IMR-90 (cell line): ENCODE results near the gene ITGB2. TPM values are rescaled to one million over a fixed set of nuclear protein-coding genes. Genes with fewer than 3 reads are reported as not detected.

Experiments
- ATAC-seq: fragments of 200-7000 bp; cut with Tn5 transposase; 2 replicates; pipeline ENCODE4 v1.9.1; 2020; ENCODE audit warnings: low read depth, mild to moderate bottlenecking, moderate library complexity
- BruUV-seq: library from RNA; stranded (reverse); fragments of 400-500 nt; replicated peaks from 2 replicates; lab custom pipeline; 2021; lab: Mats Ljungman, UMichigan
- CTCF ChIA-PET: fragments of 300-600 bp; formaldehyde crosslinking; extraction: SDS; loops from one replicate; lab custom pipeline; 2021; ENCODE audit warnings: antibody characterized with exemption; lab: Yijun Ruan, JAX
- POLR2A ChIA-PET: fragments of 300-600 bp; sonication (Branson Sonifier 250); formaldehyde crosslinking; loops from one replicate; lab custom pipeline; 2022; ENCODE audit warnings: antibody characterized with exemption; ENCODE audit not compliant: unreplicated experiment; lab: Charles Lee
- DNase-seq: peaks from one replicate; pipeline ENCODE4 v3.0.0; 2013
- H2AFZ ChIP-seq: replicated peaks from 2 replicates; pipeline ENCODE3; 2013; ENCODE audit warnings: low read length, mild to moderate bottlenecking; ENCODE audit not compliant: poor library complexity
- H2AK5ac ChIP-seq: 2 replicates; pipeline ENCODE4 v1.6.1; 2013; ENCODE audit warnings: low read depth, low read length, inconsistent platforms
- H2AK9ac ChIP-seq: replicated peaks from 2 replicates; pipeline ENCODE3; 2013; ENCODE audit warnings: mild to moderate bottlenecking, low read depth, low read length, moderate library complexity; ENCODE audit not compliant: poor library complexity
- H2BK120ac ChIP-seq: 2 replicates; pipeline ENCODE4 v1.6.1; 2013; ENCODE audit warnings: low read depth, low read length, inconsistent platforms
- H2BK15ac ChIP-seq: 3 replicates; pipeline ENCODE4 v1.6.1; 2013; ENCODE audit warnings: low read depth, low read length, inconsistent platforms
- H2BK20ac ChIP-seq: 2 replicates; pipeline ENCODE4 v1.6.1; 2013; ENCODE audit warnings: low read depth, mild to moderate bottlenecking, inconsistent platforms, low read length, moderate library complexity
- H2BK5ac ChIP-seq: 2 replicates; pipeline ENCODE4 v1.6.1; 2013; ENCODE audit warnings: mild to moderate bottlenecking, low read depth, low read length, inconsistent platforms; ENCODE audit not compliant: poor library complexity, severe bottlenecking
- H3K14ac ChIP-seq: replicated peaks from 2 replicates; pipeline ENCODE4 v1.6.1; 2013; ENCODE audit warnings: low read depth, low read length, inconsistent platforms
- H3K18ac ChIP-seq: 2 replicates; pipeline ENCODE4 v1.6.1; 2013; ENCODE audit warnings: low read depth, low read length, control low read depth
- H3K23ac ChIP-seq: 2 replicates; pipeline ENCODE4 v1.6.1; 2013; ENCODE audit warnings: low read depth, low read length, inconsistent platforms
- H3K27ac ChIP-seq: 2 replicates; pipeline ENCODE4 v1.5.1; 2013; ENCODE audit warnings: mild to moderate bottlenecking, control low read depth, low read length; ENCODE audit not compliant: insufficient read depth
- H3K27me3 ChIP-seq: 2 replicates; pipeline ENCODE4 v1.6.1; 2013; ENCODE audit warnings: low read length; ENCODE audit not compliant: control insufficient read depth, insufficient read depth
- H3K36me3 ChIP-seq: 2 replicates; pipeline ENCODE4 v1.6.1; 2013; ENCODE audit warnings: low read length, mixed read lengths; ENCODE audit not compliant: control insufficient read depth, insufficient read depth
- H3K4ac ChIP-seq: 2 replicates; pipeline ENCODE4 v1.6.1; 2013; ENCODE audit warnings: low read depth, low read length, inconsistent platforms
- H3K4me1 ChIP-seq: 2 replicates; pipeline ENCODE4 v1.6.1; 2013; ENCODE audit warnings: low read length, mixed read lengths; ENCODE audit not compliant: control insufficient read depth, insufficient read depth
- H3K4me2 ChIP-seq: 2 replicates; pipeline ENCODE4 v1.6.1; 2013; ENCODE audit warnings: low read depth, mild to moderate bottlenecking, control low read depth, low read length, moderate library complexity
- H3K4me3 ChIP-seq: 2 replicates; pipeline ENCODE4 v1.5.1; 2013; ENCODE audit warnings: low read depth, mild to moderate bottlenecking, control low read depth, low read length, moderate library complexity; ENCODE audit not compliant: insufficient read depth
- H3K56ac ChIP-seq: 2 replicates; pipeline ENCODE4 v1.6.1; 2013; ENCODE audit warnings: low read length, inconsistent platforms; ENCODE audit not compliant: insufficient read depth; ENCODE audit errors: extremely low read depth
- H3K79me1 ChIP-seq, 2 experiments: 2 replicates each; pipeline ENCODE4 v1.6.1; 2013; ENCODE audit warnings: low read length in 2 of 2, inconsistent platforms in 1 of 2, low read depth in 1 of 2
- H3K9ac ChIP-seq: 2 replicates; pipeline ENCODE4 v1.6.1; 2013; ENCODE audit warnings: low read depth, low read length, control low read depth
- H3K9me1 ChIP-seq: 2 replicates; pipeline ENCODE4 v1.6.1; 2013; ENCODE audit warnings: low read length, inconsistent platforms; ENCODE audit not compliant: insufficient read depth
- H3K9me3 ChIP-seq: 2 replicates; pipeline ENCODE4 v1.6.1; 2013; ENCODE audit warnings: low read length; ENCODE audit not compliant: control insufficient read depth, insufficient read depth
- H4K20me1 ChIP-seq: 2 replicates; pipeline ENCODE4 v1.6.1; 2013; ENCODE audit warnings: low read length, inconsistent platforms; ENCODE audit not compliant: insufficient read depth
- H4K5ac ChIP-seq: 2 replicates; pipeline ENCODE4 v1.6.1; 2013; ENCODE audit warnings: mild to moderate bottlenecking, low read depth, low read length, control low read depth
- H4K8ac ChIP-seq, 2 experiments: 2 replicates each; pipeline ENCODE4 v1.6.1; 2013; ENCODE audit warnings: low read depth in 2 of 2, low read length in 2 of 2, control low read depth in 1 of 2, inconsistent platforms in 1 of 2
- H4K91ac ChIP-seq: 2 replicates; pipeline ENCODE4 v1.6.1; 2013; ENCODE audit warnings: low read depth, low read length, inconsistent platforms; ENCODE audit not compliant: insufficient read depth
- BHLHE40 ChIP-seq: fragments of 150-350 bp; IDR thresholded peaks from 2 replicates; pipeline ENCODE4 v1.6.1; 2016; ENCODE audit warnings: mild to moderate bottlenecking, low read depth, low read length
- CEBPB ChIP-seq: IDR thresholded peaks from 2 replicates; pipeline ENCODE4 v1.6.1; 2012; ENCODE audit warnings: low read depth, low read length, improper control_type of control experiment
- ELK1 ChIP-seq: fragments of 150-350 bp; IDR thresholded peaks from 2 replicates; pipeline ENCODE4 v1.6.1; 2016; ENCODE audit warnings: low read depth, mild to moderate bottlenecking, low read length, moderate library complexity, borderline replicate concordance
- FOS ChIP-seq: fragments of 150-350 bp; IDR thresholded peaks from 2 replicates; pipeline ENCODE4 v1.6.1; 2016; ENCODE audit warnings: low read depth, low read length
- MAFK ChIP-seq: IDR thresholded peaks from 2 replicates; pipeline ENCODE4 v1.6.1; 2012; ENCODE audit warnings: low read depth, low read length, improper control_type of control experiment
- MXI1 ChIP-seq: IDR thresholded peaks from 2 replicates; pipeline ENCODE4 v1.6.1; 2012; ENCODE audit warnings: low read depth, mild to moderate bottlenecking, low read length, moderate library complexity, borderline replicate concordance
- RAD21 ChIP-seq: IDR thresholded peaks from 2 replicates; pipeline ENCODE4 v1.6.1; 2012; ENCODE audit warnings: low read length, improper control_type of control experiment
- RCOR1 ChIP-seq: IDR thresholded peaks from 2 replicates; pipeline ENCODE4 v1.6.1; 2012; ENCODE audit warnings: mild to moderate bottlenecking, low read length, improper control_type of control experiment; ENCODE audit not compliant: insufficient replicate concordance
- RFX5 ChIP-seq: IDR thresholded peaks from 2 replicates; pipeline ENCODE4 v1.8.0; 2012; ENCODE audit warnings: low read depth, mild to moderate bottlenecking, low read length, moderate library complexity
- SMC3 ChIP-seq: fragments of 150-350 bp; IDR thresholded peaks from 2 replicates; pipeline ENCODE4 v1.6.1; 2016; ENCODE audit warnings: low read depth, mild to moderate bottlenecking, antibody characterized with exemption, low read length, moderate library complexity
- USF2 ChIP-seq: fragments of 150-350 bp; IDR thresholded peaks from 2 replicates; pipeline ENCODE4 v1.6.1; 2017; ENCODE audit warnings: mild to moderate bottlenecking, antibody characterized with exemption, low read length, low read depth
- WGBS, 2 experiments: methylation state at CpG; one replicate each; pipeline versions ENCODE4 v1.1.5 to v1.1.7; 2013; ENCODE audit warnings: missing lambda C conversion rate in 2 of 2; ENCODE audit not compliant: insufficient read length in 1 of 2; ENCODE audit errors: extremely low coverage in 2 of 2; 5-methylcytosine and 5-hydroxymethylcytosine counted together
- dilution Hi-C: fragments of 300-500 bp; cut with HindIII; formaldehyde crosslinking; loops from one replicate; pipeline ENCODE4 v1.14.3; 2018; ENCODE audit warnings: low sequenced_read_pairs; ENCODE audit not compliant: unreplicated experiment
- in situ Hi-C: fragments of 300-500 bp; cut with MboI; formaldehyde crosslinking; loops from 3 replicates; pipeline ENCODE4 v1.14.3; 2019; ENCODE audit warnings: low sequenced_read_pairs, inconsistent platforms, mixed read lengths
- intact Hi-C: fragments of 100-400 bp; cut with micrococcal nuclease; formaldehyde crosslinking; loops from 2 replicates; pipeline ENCODE4 v1.10.0; 2022
- polyA plus RNA-seq, 3 experiments: library from polyadenylated mRNA; depleted of rRNA; stranded (reverse); fragments of >200 nt; gene quantifications; 2 replicates each; pipeline ENCODE4 v1.2.3, GENCODE V29; 2012; ENCODE audit warnings: low replicate concordance in 1 of 3
- total RNA-seq: library from RNA; depleted of rRNA; stranded (reverse); fragments of >200 nt; gene quantifications from 2 replicates; pipeline ENCODE4 v1.2.3, GENCODE V29; 2012
- TF ChIP-seq, protein P1 (sequence below): conservative IDR thresholded peaks from 2 replicates; pipeline ENCODE4 v1.5.1; 2012; ENCODE audit warnings: mild to moderate bottlenecking, low read depth, low read length, improper control_type of control experiment

The ITGB2 gene
- total and polyA plus RNA-seq, 2 of the 4 experiments (the other 2 are of a cell fraction): 0.14 TPM; not detected in 1

GRCh38 chr21:44912158-44912473 is 8.6 kb downstream of the ITGB2 start:
- H2BK120ac ChIP-seq: no peak overlapping the region
- H3K9me3 ChIP-seq: no peaks in the 10 kb centered on the region
- H2BK5ac ChIP-seq: no peak overlapping the region
- H2BK15ac ChIP-seq: no peak overlapping the region
- peaks cover 62% of the 10 kb centered on the region for H3K27me3 ChIP-seq
- WGBS, 2 experiments: 69% methylated on average over 3 of the region's 8 CpGs; no CpG with 5 or more reads in 1 of the 2 experiments
- CTCF ChIA-PET: no interaction called here
- DNase-seq (no peak), ATAC-seq (no peak)
- no peak overlapping the region for H2BK20ac ChIP-seq
- no peaks in the 10 kb centered on the region for H3K36me3 ChIP-seq
- intact Hi-C loops (no loop called here), in situ Hi-C loops (no loop called here), dilution Hi-C loops (no loop called here)
- H3K18ac ChIP-seq: no peak overlapping the region
- no TSS peak for BruUV-seq
- no peaks in the 10 kb centered on the region for H3K9me1 ChIP-seq
- H4K5ac ChIP-seq: no peak overlapping the region
- no peaks in the 10 kb centered on the region for H4K20me1 ChIP-seq
- no peak overlapping the region for H2AK5ac ChIP-seq
- no peak overlapping the region for H3K4ac ChIP-seq
- H2AK9ac ChIP-seq: no peak overlapping the region
- no peak overlapping the region for H2AFZ ChIP-seq
- H3K23ac ChIP-seq: no peak overlapping the region
- POLR2A ChIA-PET: no interaction called here
- no peaks in the 10 kb centered on the region for H3K79me1 ChIP-seq
- no peak overlapping the region for H3K27ac ChIP-seq
- no peak overlapping the region for H3K4me3 ChIP-seq
- TF ChIP-seq CEBPB: no peak
- TF ChIP-seq USF2: no peak
- no peak for TF ChIP-seq ELK1
- TF ChIP-seq, protein P1, sequence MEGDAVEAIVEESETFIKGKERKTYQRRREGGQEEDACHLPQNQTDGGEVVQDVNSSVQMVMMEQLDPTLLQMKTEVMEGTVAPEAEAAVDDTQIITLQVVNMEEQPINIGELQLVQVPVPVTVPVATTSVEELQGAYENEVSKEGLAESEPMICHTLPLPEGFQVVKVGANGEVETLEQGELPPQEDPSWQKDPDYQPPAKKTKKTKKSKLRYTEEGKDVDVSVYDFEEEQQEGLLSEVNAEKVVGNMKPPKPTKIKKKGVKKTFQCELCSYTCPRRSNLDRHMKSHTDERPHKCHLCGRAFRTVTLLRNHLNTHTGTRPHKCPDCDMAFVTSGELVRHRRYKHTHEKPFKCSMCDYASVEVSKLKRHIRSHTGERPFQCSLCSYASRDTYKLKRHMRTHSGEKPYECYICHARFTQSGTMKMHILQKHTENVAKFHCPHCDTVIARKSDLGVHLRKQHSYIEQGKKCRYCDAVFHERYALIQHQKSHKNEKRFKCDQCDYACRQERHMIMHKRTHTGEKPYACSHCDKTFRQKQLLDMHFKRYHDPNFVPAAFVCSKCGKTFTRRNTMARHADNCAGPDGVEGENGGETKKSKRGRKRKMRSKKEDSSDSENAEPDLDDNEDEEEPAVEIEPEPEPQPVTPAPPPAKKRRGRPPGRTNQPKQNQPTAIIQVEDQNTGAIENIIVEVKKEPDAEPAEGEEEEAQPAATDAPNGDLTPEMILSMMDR: no peak
- no peak for TF ChIP-seq MXI1
- no peak for TF ChIP-seq MAFK
- no peak for TF ChIP-seq FOS
- no peak for TF ChIP-seq BHLHE40
- no peak for TF ChIP-seq RFX5
- no peak for TF ChIP-seq RCOR1
- TF ChIP-seq RAD21: no peak
- TF ChIP-seq SMC3: no peak
- H4K91ac ChIP-seq: no peak overlapping the region
- peaks cover 6% of the 10 kb centered on the region; the same call in 1 of the 2 replicates for H3K4me1 ChIP-seq
- no peak overlapping the region for H3K4me2 ChIP-seq
- no peak overlapping the region for H3K56ac ChIP-seq
- no peak overlapping the region for H3K9ac ChIP-seq
- no peak overlapping the region for H4K8ac ChIP-seq
- no peak overlapping the region for H3K14ac ChIP-seq
